HG02840 (cell line): ENCODE data around the gene FBXL16.

Source experiments
- ATAC-seq: cut with Tn5 transposase; IDR thresholded peaks from one replicate; pipeline ENCODE4 v1.9.1; 2021; ENCODE audit warnings: mild to moderate bottlenecking, moderate library complexity, moderate number of reproducible peaks; ENCODE audit not compliant: unreplicated experiment, low FRiP score

FBXL16 gene

GRCh38 chr16:711548-712320 lies 6.1 kb upstream of the FBXL16 start:
- no peak for ATAC-seq

GRCh38 chr16:711084-711483 lies 5.5 kb upstream of the FBXL16 start:
- ATAC-seq, result no peak

GRCh38 chr16:710500-711075 lies 5.0 kb upstream of the FBXL16 start:
- no peak for ATAC-seq

GRCh38 chr16:709566-710499 lies 4.2 kb upstream of the FBXL16 start:
- ATAC-seq, result no peak

GRCh38 chr16:708959-709358 lies 3.4 kb upstream of the FBXL16 start:
- ATAC-seq, result no peak

- ATAC-seq, result no peak
Measured at GRCh38 chr16:708019-708418, 2.4 kb upstream of the FBXL16 start.

GRCh38 chr16:707062-707538 lies 1.5 kb upstream of the FBXL16 start:
- ATAC-seq, result no peak

GRCh38 chr16:706189-707061 lies 824 bp upstream of the FBXL16 start:
- no peak for ATAC-seq

GRCh38 chr16:704552-705380 lies 835 bp downstream of the FBXL16 start:
- no peak for ATAC-seq

- no peak for ATAC-seq
Measured at GRCh38 chr16:704047-704446, 1.6 kb downstream of the FBXL16 start.

- no peak for ATAC-seq
Measured at GRCh38 chr16:703406-703805, 2.2 kb downstream of the FBXL16 start.

GRCh38 chr16:702341-702740 lies 3.3 kb downstream of the FBXL16 start:
- no peak for ATAC-seq

GRCh38 chr16:700684-701584 lies 4.7 kb downstream of the FBXL16 start:
- ATAC-seq, result no peak

- no peak for ATAC-seq
Measured at GRCh38 chr16:698911-699671, 6.5 kb downstream of the FBXL16 start.

GRCh38 chr16:695355-696089 lies 10.1 kb downstream of the FBXL16 start:
- no peak for ATAC-seq

- ATAC-seq, result no peak
Measured at GRCh38 chr16:694863-695354, 10.7 kb downstream of the FBXL16 start.
